Measurements from ENCODE around the gene CA5A. TPM values are rescaled to one million over a fixed set of nuclear protein-coding genes. Genes with fewer than 3 reads are reported as not detected.

Gene CA5A
- total and polyA plus RNA-seq, 2 experiments from 2014 or later = not detected

DNA sequence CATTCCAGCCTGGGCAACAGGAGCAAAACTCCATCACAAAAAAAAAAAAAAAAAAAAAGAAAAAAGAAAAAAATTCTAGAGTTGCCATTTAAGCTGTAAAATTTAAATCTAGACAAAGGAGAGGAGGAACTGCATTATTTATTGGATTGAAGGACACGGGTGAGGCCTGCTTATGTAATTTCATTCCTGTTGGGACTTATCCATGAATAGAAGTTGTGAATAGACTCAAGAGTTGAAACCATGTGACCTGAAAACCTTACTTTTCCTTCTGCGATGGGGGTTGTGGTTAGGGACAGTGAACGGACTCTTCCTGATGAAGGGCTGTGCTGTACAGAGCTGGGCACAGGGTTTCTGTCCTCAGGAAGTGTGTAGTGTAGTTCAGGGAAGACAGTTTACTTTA, 37.4 kb upstream of the CA5A start (continued):
- TF ChIP-seq, protein P1, sequence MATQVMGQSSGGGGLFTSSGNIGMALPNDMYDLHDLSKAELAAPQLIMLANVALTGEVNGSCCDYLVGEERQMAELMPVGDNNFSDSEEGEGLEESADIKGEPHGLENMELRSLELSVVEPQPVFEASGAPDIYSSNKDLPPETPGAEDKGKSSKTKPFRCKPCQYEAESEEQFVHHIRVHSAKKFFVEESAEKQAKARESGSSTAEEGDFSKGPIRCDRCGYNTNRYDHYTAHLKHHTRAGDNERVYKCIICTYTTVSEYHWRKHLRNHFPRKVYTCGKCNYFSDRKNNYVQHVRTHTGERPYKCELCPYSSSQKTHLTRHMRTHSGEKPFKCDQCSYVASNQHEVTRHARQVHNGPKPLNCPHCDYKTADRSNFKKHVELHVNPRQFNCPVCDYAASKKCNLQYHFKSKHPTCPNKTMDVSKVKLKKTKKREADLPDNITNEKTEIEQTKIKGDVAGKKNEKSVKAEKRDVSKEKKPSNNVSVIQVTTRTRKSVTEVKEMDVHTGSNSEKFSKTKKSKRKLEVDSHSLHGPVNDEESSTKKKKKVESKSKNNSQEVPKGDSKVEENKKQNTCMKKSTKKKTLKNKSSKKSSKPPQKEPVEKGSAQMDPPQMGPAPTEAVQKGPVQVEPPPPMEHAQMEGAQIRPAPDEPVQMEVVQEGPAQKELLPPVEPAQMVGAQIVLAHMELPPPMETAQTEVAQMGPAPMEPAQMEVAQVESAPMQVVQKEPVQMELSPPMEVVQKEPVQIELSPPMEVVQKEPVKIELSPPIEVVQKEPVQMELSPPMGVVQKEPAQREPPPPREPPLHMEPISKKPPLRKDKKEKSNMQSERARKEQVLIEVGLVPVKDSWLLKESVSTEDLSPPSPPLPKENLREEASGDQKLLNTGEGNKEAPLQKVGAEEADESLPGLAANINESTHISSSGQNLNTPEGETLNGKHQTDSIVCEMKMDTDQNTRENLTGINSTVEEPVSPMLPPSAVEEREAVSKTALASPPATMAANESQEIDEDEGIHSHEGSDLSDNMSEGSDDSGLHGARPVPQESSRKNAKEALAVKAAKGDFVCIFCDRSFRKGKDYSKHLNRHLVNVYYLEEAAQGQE (IDR thresholded peaks at IDR 0.05; ENCODE audit: unreplicated experiment) = no peak
- TF ChIP-seq CREB1 (CRISPR knock-in tag; IDR thresholded peaks at IDR 0.05; ENCODE audit: low read depth) = no peak
- TF ChIP-seq ZNF331 (CRISPR knock-in tag; IDR thresholded peaks at IDR 0.05; ENCODE audit: low read depth) = no peak
- TF ChIP-seq EZH2 (IDR thresholded peaks at IDR 0.05; ENCODE audit: low read depth, unreplicated experiment) = no peak
- TF ChIP-seq, protein P2, sequence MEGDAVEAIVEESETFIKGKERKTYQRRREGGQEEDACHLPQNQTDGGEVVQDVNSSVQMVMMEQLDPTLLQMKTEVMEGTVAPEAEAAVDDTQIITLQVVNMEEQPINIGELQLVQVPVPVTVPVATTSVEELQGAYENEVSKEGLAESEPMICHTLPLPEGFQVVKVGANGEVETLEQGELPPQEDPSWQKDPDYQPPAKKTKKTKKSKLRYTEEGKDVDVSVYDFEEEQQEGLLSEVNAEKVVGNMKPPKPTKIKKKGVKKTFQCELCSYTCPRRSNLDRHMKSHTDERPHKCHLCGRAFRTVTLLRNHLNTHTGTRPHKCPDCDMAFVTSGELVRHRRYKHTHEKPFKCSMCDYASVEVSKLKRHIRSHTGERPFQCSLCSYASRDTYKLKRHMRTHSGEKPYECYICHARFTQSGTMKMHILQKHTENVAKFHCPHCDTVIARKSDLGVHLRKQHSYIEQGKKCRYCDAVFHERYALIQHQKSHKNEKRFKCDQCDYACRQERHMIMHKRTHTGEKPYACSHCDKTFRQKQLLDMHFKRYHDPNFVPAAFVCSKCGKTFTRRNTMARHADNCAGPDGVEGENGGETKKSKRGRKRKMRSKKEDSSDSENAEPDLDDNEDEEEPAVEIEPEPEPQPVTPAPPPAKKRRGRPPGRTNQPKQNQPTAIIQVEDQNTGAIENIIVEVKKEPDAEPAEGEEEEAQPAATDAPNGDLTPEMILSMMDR (conservative IDR thresholded peaks at IDR 0.05; ENCODE audit: low read depth in 2 of 2) = no peak

DNA sequence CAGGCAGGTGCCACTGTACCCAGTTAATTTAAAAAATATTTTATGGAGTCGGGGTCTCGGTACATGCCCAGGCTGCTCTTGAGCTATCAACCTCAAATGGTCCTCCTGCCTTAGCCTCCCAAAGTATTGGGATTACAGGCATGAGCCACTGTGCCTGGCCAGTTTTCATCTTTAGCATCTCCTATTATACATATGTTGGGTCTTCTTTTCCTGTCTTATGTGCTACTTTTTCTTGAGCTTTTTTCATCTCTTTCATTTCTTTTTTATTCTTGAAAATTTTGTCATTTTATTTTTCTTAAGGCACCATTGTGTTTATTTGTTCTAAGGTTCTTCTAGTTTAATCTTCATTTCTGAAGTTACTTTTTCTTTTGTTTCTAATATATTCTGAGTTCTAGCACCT, 35.6 kb upstream of the CA5A start:
- H3K27ac Mint-ChIP-seq = no peak overlapping the region; the same call in 1 of the 2 replicates
- no peak overlapping the region for H3K27ac ChIP-seq (ENCODE audit: low read depth)
- H3K27me3 Mint-ChIP-seq (ENCODE audit: insufficient read depth, low read depth, poor library complexity) = no peaks in the 10 kb centered on the region
- H3K36me3 Mint-ChIP-seq (ENCODE audit: low read depth) = peaks cover 39% of the 10 kb centered on the region
- H3K4me1 Mint-ChIP-seq = peaks cover 2% of the 10 kb centered on the region
- H3K79me2 ChIP-seq (replicated peaks; ENCODE audit: insufficient read depth) = peaks cover 90% of the 10 kb centered on the region
- ATAC-seq (no peak), DNase-seq (ENCODE audit: low spot score) (no peak)
- TF ChIP-seq EZH2phosphoT487 (IDR thresholded peaks at IDR 0.05; ENCODE audit: unreplicated experiment) (no peak), NANOG (IDR thresholded peaks at IDR 0.05; ENCODE audit: borderline replicate concordance) (no peak), POLR2AphosphoS5 (IDR thresholded peaks at IDR 0.05; ENCODE audit: low read depth) (no peak), ZNF331 (CRISPR knock-in tag; IDR thresholded peaks at IDR 0.05; ENCODE audit: low read depth) (no peak), JUNB (IDR thresholded peaks at IDR 0.05; ENCODE audit: unreplicated experiment) (no peak), STAT1 (IDR thresholded peaks at IDR 0.05; ENCODE audit: unreplicated experiment) (no peak)
- TF ChIP-seq, protein P3, sequence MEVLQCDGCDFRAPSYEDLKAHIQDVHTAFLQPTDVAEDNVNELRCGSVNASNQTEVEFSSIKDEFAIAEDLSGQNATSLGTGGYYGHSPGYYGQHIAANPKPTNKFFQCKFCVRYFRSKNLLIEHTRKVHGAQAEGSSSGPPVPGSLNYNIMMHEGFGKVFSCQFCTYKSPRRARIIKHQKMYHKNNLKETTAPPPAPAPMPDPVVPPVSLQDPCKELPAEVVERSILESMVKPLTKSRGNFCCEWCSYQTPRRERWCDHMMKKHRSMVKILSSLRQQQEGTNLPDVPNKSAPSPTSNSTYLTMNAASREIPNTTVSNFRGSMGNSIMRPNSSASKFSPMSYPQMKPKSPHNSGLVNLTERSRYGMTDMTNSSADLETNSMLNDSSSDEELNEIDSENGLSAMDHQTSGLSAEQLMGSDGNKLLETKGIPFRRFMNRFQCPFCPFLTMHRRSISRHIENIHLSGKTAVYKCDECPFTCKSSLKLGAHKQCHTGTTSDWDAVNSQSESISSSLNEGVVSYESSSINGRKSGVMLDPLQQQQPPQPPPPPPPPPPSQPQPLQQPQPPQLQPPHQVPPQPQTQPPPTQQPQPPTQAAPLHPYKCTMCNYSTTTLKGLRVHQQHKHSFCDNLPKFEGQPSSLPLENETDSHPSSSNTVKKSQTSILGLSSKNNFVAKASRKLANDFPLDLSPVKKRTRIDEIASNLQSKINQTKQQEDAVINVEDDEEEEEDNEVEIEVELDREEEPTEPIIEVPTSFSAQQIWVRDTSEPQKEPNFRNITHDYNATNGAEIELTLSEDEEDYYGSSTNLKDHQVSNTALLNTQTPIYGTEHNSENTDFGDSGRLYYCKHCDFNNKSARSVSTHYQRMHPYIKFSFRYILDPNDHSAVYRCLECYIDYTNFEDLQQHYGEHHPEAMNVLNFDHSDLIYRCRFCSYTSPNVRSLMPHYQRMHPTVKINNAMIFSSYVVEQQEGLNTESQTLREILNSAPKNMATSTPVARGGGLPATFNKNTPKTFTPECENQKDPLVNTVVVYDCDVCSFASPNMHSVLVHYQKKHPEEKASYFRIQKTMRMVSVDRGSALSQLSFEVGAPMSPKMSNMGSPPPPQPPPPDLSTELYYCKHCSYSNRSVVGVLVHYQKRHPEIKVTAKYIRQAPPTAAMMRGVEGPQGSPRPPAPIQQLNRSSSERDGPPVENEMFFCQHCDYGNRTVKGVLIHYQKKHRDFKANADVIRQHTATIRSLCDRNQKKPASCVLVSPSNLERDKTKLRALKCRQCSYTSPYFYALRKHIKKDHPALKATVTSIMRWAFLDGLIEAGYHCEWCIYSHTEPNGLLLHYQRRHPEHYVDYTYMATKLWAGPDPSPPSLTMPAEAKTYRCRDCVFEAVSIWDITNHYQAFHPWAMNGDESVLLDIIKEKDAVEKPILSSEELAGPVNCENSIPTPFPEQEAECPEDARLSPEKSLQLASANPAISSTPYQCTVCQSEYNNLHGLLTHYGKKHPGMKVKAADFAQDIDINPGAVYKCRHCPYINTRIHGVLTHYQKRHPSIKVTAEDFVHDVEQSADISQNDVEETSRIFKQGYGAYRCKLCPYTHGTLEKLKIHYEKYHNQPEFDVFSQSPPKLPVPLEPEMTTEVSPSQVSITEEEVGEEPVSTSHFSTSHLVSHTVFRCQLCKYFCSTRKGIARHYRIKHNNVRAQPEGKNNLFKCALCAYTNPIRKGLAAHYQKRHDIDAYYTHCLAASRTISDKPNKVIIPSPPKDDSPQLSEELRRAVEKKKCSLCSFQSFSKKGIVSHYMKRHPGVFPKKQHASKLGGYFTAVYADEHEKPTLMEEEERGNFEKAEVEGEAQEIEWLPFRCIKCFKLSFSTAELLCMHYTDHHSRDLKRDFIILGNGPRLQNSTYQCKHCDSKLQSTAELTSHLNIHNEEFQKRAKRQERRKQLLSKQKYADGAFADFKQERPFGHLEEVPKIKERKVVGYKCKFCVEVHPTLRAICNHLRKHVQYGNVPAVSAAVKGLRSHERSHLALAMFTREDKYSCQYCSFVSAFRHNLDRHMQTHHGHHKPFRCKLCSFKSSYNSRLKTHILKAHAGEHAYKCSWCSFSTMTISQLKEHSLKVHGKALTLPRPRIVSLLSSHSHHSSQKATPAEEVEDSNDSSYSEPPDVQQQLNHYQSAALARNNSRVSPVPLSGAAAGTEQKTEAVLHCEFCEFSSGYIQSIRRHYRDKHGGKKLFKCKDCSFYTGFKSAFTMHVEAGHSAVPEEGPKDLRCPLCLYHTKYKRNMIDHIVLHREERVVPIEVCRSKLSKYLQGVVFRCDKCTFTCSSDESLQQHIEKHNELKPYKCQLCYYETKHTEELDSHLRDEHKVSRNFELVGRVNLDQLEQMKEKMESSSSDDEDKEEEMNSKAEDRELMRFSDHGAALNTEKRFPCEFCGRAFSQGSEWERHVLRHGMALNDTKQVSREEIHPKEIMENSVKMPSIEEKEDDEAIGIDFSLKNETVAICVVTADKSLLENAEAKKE (CRISPR knock-in tag; IDR thresholded peaks at IDR 0.05) = no peak
- no peak overlapping the region for H2AFZ ChIP-seq
- H3K4me1 ChIP-seq (ENCODE audit: insufficient read depth) = no peaks in the 10 kb centered on the region
- 0 out of 2 replicates have a peak, but pooled peaks cover 6% of the 10 kb centered on the region for H4K20me1 ChIP-seq (replicated peaks; ENCODE audit: insufficient read depth)
- no peaks in the 10 kb centered on the region for H3K27me3 ChIP-seq (ENCODE audit: insufficient read depth)
- peaks cover 23% of the 10 kb centered on the region for H3K9me3 Mint-ChIP-seq
- 0 out of 2 replicates have a peak, but pooled peaks cover 3% of the 10 kb centered on the region for H3F3A ChIP-seq (replicated peaks; ENCODE audit: low read depth)
- no peaks in the 10 kb centered on the region for H3K36me3 ChIP-seq (ENCODE audit: insufficient read depth)
- H3K4me3 ChIP-seq = no peak overlapping the region
- no peaks in the 10 kb centered on the region for H3K9me2 ChIP-seq (ENCODE audit: insufficient read depth)
- H3K4me3 Mint-ChIP-seq = no peak overlapping the region
- H3K4me2 ChIP-seq = no peak overlapping the region

Measured in GM23338 (cell line).